PC-3 (cell line): Measurements from ENCODE around the gene TMEM117. TPM values are rescaled to one million over a fixed set of nuclear protein-coding genes. Genes with fewer than 3 reads are reported as not detected.

Experiments used
- ATAC-seq: fragments of 200-7000 bp; cut with Tn5 transposase; 2 replicates; pipeline ENCODE4 v1.9.1; 2020; ENCODE audit warnings: mild to moderate bottlenecking, moderate library complexity
- BruUV-seq: library from RNA; stranded (reverse); fragments of 400-500 nt; replicated peaks from 2 replicates; lab custom pipeline; 2021; lab: Mats Ljungman, UMichigan
- CTCF ChIA-PET: fragments of 300-600 bp; sonication (Branson Sonifier 250); formaldehyde crosslinking; loops from one replicate; lab custom pipeline; 2022; ENCODE audit warnings: antibody characterized with exemption; lab: Charles Lee
- POLR2A ChIA-PET: fragments of 300-600 bp; sonication (Branson Sonifier 250); formaldehyde crosslinking; loops from one replicate; lab custom pipeline; 2022; ENCODE audit warnings: antibody characterized with exemption; ENCODE audit not compliant: unreplicated experiment; lab: Charles Lee
- DNase-seq: peaks from one replicate; pipeline ENCODE4 v3.0.0-alpha.2; 2015
- H2AFZ ChIP-seq: fragments of 300-600 bp; sonication (generic); 2 replicates; pipeline ENCODE4 v1.6.0; 2016; ENCODE audit warnings: antibody characterized with exemption, low read length
- H3F3A ChIP-seq: fragments of 300-600 bp; sonication (generic); one replicate; pipeline ENCODE4 v1.6.0; 2017; ENCODE audit warnings: antibody characterized with exemption, low read length, control low read depth, mild to moderate bottlenecking; ENCODE audit not compliant: unreplicated experiment
- H3K27ac ChIP-seq: fragments of 300-600 bp; sonication (generic); 2 replicates; pipeline ENCODE4 v1.5.1; 2016; ENCODE audit warnings: mild to moderate bottlenecking, low read length
- H3K27me3 ChIP-seq: fragments of 300-600 bp; sonication (generic); 2 replicates; pipeline ENCODE4 v1.6.1; 2016; ENCODE audit warnings: low read length, mixed read lengths
- H3K36me3 ChIP-seq: fragments of 300-600 bp; sonication (generic); 2 replicates; pipeline ENCODE4 v1.6.1; 2016; ENCODE audit warnings: low read depth, mixed run types, low read length, mixed read lengths
- H3K4me1 ChIP-seq: fragments of 300-600 bp; sonication (generic); 2 replicates; pipeline ENCODE4 v1.5.1; 2016; ENCODE audit warnings: low read length; ENCODE audit not compliant: insufficient read depth
- H3K4me2 ChIP-seq: fragments of 300-600 bp; sonication (generic); 2 replicates; pipeline ENCODE4 v1.6.0; 2016; ENCODE audit warnings: low read length
- H3K4me3 ChIP-seq: fragments of 300-600 bp; sonication (generic); 2 replicates; pipeline ENCODE4 v1.5.1; 2016; ENCODE audit warnings: mild to moderate bottlenecking, low read length, mixed read lengths
- H3K79me2 ChIP-seq: fragments of 300-600 bp; sonication (generic); 2 replicates; pipeline ENCODE4 v1.6.1; 2017; ENCODE audit warnings: low read length, mixed read lengths
- H3K9ac ChIP-seq: fragments of 300-600 bp; sonication (generic); 2 replicates; pipeline ENCODE4 v1.6.0; 2016; ENCODE audit warnings: mild to moderate bottlenecking, low read length
- H3K9me2 ChIP-seq: fragments of 300-600 bp; sonication (generic); replicated peaks from 2 replicates; pipeline ENCODE4 v1.6.1; 2016; ENCODE audit warnings: mixed run types, low read length, mixed read lengths
- H3K9me3 ChIP-seq: fragments of 300-600 bp; sonication (generic); 2 replicates; pipeline ENCODE4 v1.6.1; 2016; ENCODE audit warnings: low read length, mixed read lengths
- H4K20me1 ChIP-seq: fragments of 300-600 bp; sonication (generic); 2 replicates; pipeline ENCODE4 v1.6.1; 2016; ENCODE audit warnings: low read length, mixed read lengths
- CTCF ChIP-seq: fragments of 300-600 bp; sonication (generic); conservative IDR thresholded peaks from 2 replicates; pipeline ENCODE4 v1.5.1; 2017; ENCODE audit warnings: antibody characterized with exemption, low read depth, mild to moderate bottlenecking, low read length
- EZH2 ChIP-seq: fragments of 300-600 bp; sonication (generic); IDR thresholded peaks from one replicate; pipeline ENCODE4 v1.6.1; 2017; ENCODE audit warnings: antibody characterized with exemption, mild to moderate bottlenecking, low read length; ENCODE audit not compliant: unreplicated experiment
- EZH2phosphoT487 ChIP-seq: fragments of 300-600 bp; sonication (generic); IDR thresholded peaks from 2 replicates; pipeline ENCODE4 v1.6.1; 2018; ENCODE audit warnings: mild to moderate bottlenecking, antibody characterized with exemption, low read length, borderline replicate concordance
- intact Hi-C: fragments of 100-400 bp; cut with micrococcal nuclease; formaldehyde crosslinking; loops from 2 replicates; pipeline ENCODE4 v1.9.0; 2023
- total RNA-seq: library from RNA; depleted of rRNA; stranded (reverse); fragments of >200 nt; gene quantifications from 2 replicates; pipeline ENCODE4 v1.2.3, GENCODE V29; 2014

Gene TMEM117
- total RNA-seq, 1 experiment from 2014 or later: 9.0 TPM

GRCh38 chr12:44088647-44089046 lies 252.8 kb downstream of the TMEM117 start:
- CTCF ChIA-PET: no interaction called here
- no peak overlapping the region for H3K4me2 ChIP-seq
- no peaks in the 10 kb centered on the region for H3K4me1 ChIP-seq
- H3F3A ChIP-seq: no peaks in the 10 kb centered on the region
- no peak overlapping the region for H3K9ac ChIP-seq
- no peaks in the 10 kb centered on the region for H3K36me3 ChIP-seq
- no TSS peak for BruUV-seq
- H3K27ac ChIP-seq: no peak overlapping the region
- intact Hi-C loops: no loop called here
- POLR2A ChIA-PET: no interaction called here
- no peaks in the 10 kb centered on the region for H3K79me2 ChIP-seq
- ATAC-seq: no peak
- H2AFZ ChIP-seq: no peak overlapping the region
- H3K27me3 ChIP-seq: no peaks in the 10 kb centered on the region
- no peak for DNase-seq
- no peak overlapping the region for H3K4me3 ChIP-seq
- no peaks in the 10 kb centered on the region for H3K9me3 ChIP-seq
- no peaks in the 10 kb centered on the region for H4K20me1 ChIP-seq
- H3K9me2 ChIP-seq: no peaks in the 10 kb centered on the region
- no peak for TF ChIP-seq EZH2phosphoT487
- no peak for TF ChIP-seq EZH2

- no peaks in the 10 kb centered on the region for H3K9me3 ChIP-seq
- no peak for ATAC-seq
Measured at GRCh38 chr12:44091948-44092606, 256.2 kb downstream of the TMEM117 start.

GRCh38 chr12:44098786-44099185 lies 262.9 kb downstream of the TMEM117 start:
- Histone ChIP-seq H2AFZ (no peak overlapping the region), H3K9me2 (no peaks in the 10 kb centered on the region), H3K9me3 (no peaks in the 10 kb centered on the region), H3K4me3 (no peak overlapping the region), H3K27me3 (no peaks in the 10 kb centered on the region), H3K4me1 (no peaks in the 10 kb centered on the region), H3K36me3 (no peaks in the 10 kb centered on the region), H3K79me2 (no peaks in the 10 kb centered on the region), H3K27ac (no peak overlapping the region), H3K9ac (no peak overlapping the region), H3F3A (no peaks in the 10 kb centered on the region), H3K4me2 (no peak overlapping the region), H4K20me1 (no peaks in the 10 kb centered on the region)
- ATAC-seq (no peak), DNase-seq (no peak)
- TF ChIP-seq CTCF (no peak), EZH2 (no peak), EZH2phosphoT487 (no peak)
- intact Hi-C loops: no loop called here
- BruUV-seq: no TSS peak
- POLR2A ChIA-PET: no interaction called here
- CTCF ChIA-PET: no interaction called here

More at GRCh38 chr12:44091948-44092606, 256.2 kb downstream of the TMEM117 start:
- no peak overlapping the region for H3K27ac ChIP-seq
- no peak overlapping the region for H2AFZ ChIP-seq
- no peaks in the 10 kb centered on the region for H3K36me3 ChIP-seq
- ChIA-PET CTCF (no interaction called here), POLR2A (no interaction called here)
- intact Hi-C loops: no loop called here
- no peaks in the 10 kb centered on the region for H4K20me1 ChIP-seq
- no peaks in the 10 kb centered on the region for H3K4me1 ChIP-seq
- no TSS peak for BruUV-seq
- no peaks in the 10 kb centered on the region for H3F3A ChIP-seq
- no peaks in the 10 kb centered on the region for H3K9me2 ChIP-seq
- H3K27me3 ChIP-seq: no peaks in the 10 kb centered on the region
- no peak for DNase-seq
- no peak overlapping the region for H3K9ac ChIP-seq
- H3K79me2 ChIP-seq: no peaks in the 10 kb centered on the region
- TF ChIP-seq EZH2phosphoT487: no peak
- TF ChIP-seq EZH2: no peak
- TF ChIP-seq CTCF: no peak
- H3K4me2 ChIP-seq: no peak overlapping the region
- no peak overlapping the region for H3K4me3 ChIP-seq
